Glomerular visceral epithelial cell (primary cell): ENCODE measurements around the gene ERC1.

Source experiments
- DNase-seq: peaks from one replicate; pipeline ENCODE4 v3.0.0-alpha.2; 2016; ENCODE audit errors: extremely low spot score

ERC1 gene

DNA sequence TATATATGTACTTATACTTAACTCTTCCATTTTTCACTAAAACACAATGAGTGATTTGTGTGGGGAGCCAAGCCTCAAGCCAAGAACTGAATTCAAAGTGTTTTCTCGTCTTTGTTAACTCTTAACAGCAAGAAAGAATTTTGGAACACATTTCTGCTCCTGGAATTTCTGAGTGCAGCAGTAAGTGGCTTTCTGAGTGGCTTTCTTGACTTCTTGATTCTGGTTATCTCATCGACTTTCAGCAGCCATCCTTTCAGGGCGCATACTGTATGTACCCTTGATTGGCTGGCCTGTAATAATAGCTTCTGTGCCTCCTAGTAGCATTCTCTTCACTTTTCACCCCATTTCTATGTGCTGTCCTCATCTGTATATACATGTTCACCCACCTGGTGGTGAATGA, 446.0 kb downstream of the ERC1 start:
- no peak for DNase-seq

DNA sequence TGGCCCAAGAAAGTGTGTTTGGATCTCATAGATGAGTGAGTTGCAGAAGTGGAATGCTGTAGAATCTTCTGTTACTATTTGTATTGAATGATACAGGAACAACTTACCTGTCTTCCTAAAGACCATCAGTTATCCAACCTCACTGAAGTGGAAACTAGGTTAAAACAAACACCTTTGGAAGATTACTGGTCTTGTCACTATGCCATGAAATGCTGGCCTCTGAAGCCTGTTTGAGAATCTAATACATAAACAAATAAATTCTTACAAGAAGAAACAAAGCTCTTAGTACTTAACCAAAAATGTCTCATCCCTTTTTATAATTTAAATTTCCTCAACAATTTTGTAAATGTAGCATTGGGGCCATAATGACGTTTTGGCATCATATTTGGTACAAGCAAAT, 448.2 kb downstream of the ERC1 start:
- no peak for DNase-seq

DNA sequence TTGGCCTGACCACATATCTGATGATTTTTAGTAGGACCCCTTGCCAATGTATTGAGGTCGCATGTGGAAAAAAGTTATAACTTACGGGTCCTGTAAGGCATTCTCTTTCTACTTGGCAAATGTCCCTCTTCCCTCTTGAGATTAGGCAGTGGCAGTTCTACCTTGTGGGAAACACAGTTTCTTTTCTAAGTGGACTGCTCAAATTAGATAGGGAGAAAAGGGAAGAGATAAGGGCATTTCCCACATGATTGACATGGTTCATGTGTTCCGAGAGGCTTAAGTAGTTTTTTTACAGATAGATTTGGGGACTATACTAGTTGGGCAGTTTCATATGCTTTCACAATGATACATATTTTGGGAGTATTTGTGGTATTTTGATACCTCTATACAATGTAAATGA, 448.7 kb downstream of the ERC1 start:
- DNase-seq = no peak

DNA sequence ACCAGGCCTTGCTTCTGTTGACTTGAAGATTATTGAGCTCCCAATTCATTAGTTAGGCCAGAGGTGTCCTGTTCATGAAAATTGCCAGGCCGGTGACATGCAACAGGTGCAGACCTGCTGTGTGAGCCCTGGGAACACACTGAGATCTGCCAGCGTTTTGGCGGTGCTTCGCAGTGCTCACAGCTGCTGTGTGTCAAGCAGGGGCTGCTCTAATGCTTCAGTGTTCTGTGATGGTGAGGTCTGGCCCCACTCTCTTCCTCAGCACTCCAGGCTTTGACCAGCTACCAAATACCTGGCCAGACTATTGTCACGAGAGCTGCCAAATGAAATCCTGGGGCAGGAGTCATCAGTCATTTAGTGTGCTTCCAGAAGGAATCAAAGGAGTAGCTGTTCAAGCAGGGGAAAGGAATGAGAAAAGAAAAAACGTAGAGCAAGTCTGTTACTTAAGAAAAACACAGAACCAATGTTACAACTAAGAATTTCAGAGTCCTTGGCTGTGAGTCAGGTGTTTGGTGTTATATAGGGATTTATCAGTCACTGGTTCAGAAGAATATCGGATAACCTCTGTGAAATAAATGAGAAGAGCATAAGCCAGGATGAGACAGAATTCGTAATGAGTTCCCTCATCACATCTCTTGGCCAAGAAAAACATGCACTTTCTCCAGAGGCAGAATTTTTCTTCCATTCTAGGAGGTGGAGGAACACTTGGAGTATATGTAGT, 452.6 kb downstream of the ERC1 start:
- DNase-seq = peak; percentile 48

DNA sequence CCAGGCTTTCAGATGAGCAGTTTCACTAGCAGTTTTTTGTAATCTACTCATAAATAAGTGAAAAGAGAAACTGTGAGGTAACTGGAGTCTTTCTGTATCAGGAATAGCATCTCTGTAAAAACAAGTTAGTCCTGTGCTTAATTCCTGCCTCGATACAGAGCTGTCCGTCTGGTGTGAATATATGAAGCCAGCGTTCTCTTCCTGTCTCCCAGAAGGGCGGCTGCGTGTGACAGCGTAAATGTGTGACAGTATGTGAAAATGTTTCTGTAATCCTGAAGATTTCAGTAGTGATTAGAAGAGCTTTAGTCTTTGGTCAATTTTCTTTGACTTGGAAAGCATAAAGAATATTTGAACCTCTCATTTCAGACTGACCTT, 453.1 kb downstream of the ERC1 start:
- DNase-seq = peak; percentile 22

DNA sequence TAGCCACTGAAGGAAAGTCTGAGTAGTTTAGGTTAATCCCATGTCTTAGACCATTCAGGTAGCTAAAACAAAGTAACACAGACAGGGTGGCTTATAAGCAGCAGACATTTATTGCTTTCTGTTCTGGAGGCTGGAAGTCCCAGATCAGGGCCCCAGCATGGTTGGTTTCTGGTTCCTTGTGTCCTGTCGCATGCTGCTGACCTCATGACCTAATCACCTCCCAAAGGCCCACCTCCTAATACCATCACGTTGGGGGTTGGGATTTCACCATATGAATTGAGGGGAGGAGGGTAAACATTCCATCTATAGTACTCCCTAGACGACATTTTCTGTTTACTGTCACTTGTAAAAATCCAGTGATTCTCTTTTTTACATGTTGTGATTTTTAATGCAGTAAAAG, 454.8 kb downstream of the ERC1 start:
- DNase-seq = no peak

DNA sequence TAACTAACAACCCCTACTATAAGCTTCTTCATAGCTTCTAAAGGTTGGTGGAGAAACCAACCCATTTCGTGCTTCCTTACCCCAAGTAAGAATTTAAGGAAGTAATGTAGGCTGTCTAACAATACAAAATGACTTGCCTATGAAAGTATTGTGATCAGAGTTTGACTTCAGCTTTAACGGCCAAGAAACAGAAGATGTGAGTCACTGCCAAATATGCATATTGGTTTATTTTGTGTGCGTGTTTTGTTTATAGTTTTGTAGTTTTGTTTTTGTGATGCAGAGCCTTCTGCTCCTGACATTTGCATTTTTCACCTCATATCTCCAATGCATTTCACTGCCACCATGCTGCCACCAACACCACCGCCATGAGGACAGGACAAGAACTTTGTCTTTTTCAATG, 457.3 kb downstream of the ERC1 start:
- no peak for DNase-seq

DNA sequence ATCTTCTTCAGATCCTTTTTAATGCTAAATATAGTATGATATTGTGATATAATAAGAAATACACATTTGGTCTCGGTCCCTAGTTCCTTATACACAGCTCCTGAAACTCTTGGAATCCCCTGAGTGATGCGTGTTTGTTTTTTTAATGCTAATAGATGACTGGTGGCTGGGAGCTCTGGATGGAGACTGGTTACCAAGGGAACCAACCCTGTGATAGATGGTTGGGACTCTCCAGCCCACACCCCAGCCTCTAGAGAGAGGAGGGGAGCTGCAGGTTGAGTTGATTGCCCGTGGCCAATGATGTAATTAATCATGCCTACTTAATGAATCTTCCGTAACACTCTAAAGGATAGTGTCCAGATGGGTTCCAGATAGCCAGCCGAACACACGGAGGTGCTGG, 462.8 kb downstream of the ERC1 start:
- DNase-seq = no peak

DNA sequence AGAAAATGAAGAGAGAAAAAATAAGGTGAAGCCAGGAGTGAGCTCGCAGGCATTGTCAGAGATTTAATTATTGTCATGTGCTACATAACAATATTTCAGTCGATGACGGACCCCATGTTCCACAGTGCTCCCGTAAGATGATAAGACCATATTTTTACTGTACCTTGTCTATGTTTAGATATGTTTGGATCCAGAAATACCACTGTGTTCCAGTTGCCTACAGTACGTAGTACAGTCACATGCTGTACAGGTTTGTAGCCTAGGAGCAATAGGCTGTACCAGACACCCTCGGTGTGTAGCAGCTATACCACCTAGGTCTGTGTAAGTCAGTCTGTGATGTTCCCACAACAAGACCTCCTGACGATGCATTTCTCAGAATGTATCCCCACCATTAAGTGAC, 465.9 kb downstream of the ERC1 start:
- DNase-seq = no peak

DNA sequence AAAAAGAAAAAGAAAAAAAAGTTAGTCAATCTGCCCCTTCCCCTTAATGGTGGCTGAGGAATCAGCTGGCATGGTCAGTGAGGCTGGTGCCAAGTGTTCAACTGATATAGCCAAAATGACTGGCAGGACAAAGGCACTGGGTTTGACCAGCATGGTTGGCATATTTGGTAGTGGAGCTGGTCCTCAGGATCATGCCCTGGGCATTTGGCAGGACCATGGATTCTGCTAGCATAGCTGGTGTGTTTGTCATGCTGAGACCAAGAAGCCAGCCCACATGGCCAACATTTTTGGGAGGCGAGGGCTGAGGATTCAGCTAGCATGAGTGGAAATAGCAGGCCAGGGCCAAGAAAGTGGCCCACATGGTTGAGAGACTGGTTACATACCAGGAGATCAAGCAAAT, 466.9 kb downstream of the ERC1 start:
- DNase-seq = peak; percentile 53

DNA sequence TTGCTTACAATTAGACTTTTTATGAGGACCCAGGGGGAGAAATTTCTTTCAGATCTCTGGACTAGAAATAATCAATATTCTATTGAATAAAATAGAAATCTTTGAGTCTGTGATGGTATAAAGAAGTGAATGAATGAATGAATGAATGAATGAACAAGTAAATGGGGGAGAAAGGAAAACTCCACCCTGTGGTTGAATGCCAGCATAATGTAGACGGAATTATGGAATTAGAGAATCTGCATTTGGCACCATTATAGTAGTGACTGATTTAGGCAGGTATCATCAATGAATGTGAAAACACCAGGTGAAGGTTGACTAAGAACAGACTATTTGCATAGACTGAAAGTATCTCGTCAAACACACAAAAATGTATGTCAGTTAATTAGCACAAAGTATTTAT, 468.3 kb downstream of the ERC1 start:
- no peak for DNase-seq

DNA sequence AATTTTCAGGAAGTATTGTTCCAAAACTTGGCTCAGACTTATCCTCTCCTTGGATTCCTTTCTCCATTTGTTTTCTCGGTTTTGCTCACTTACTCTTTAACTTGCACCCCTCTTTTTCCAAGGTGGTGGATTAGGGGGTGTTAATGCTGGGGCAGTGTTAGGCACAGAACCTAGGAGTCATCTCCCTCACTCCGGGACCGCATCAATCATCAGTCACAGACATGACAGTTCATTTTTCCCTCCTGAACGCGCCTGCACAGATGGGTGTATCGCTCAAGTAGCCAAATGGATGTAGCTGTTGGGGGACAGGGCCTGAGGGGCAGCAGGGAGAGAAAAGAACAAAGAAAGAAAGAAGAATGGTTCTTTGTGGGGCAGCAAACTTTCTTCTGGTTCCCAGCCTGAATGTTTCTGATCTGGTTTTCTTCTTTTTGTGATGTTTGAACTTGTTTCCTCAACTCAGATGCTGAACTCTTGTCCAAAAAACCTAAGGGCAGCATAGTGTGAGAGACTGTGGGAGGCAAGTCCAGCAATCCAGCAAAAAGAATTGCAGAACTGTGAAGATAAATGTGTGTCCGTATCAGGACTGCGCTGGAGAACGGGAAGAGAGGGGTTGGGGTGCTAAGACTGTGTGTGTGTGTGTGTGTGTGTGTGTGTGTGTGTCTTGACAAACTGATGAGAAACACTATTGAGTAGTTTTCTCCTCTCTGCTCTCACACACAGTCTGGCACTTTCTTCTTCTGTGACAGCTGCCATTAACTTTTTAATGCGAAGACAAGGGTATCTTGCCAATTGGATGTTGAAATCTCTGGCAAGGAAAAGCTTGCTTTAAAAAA, 472.3 kb downstream of the ERC1 start:
- no peak for DNase-seq

DNA sequence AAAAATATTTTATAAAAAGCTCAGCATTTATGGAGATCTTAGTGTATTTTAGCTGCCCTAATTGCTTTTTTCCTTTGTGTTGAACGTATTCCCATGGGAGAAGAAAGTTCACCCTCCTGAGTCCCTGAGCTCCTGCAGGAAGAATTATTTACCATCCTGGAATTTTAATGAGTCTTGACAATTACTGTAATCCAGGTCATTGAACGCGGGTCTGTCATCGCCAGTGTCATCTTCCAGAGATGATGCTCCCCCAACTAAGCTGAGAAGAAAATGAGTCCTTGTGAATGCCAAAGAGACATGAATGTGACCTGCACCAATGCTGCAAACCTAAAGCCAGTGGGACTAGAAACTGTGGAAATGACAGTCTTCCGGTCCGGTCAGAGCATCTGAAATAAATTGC, 473.9 kb downstream of the ERC1 start:
- DNase-seq = no peak

DNA sequence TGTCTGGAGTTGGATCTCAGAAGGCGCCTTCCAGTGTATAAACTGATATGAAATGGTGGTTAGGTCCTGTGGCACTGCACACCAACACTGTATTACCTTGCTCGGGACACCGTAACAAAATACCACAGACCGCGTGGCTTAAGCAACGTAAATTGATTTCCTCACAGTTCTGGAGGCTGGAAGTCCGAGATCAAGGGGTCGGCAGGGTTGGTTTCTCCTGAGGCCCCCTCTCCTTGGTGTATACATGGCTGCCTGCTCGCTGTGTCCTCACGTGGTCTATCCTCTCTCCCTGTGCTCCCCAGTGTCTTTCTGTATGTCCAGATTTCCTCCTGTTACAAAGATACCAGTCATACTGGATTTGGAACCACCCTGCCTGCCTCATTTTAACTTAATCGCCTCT, 475.0 kb downstream of the ERC1 start:
- no peak for DNase-seq

DNA sequence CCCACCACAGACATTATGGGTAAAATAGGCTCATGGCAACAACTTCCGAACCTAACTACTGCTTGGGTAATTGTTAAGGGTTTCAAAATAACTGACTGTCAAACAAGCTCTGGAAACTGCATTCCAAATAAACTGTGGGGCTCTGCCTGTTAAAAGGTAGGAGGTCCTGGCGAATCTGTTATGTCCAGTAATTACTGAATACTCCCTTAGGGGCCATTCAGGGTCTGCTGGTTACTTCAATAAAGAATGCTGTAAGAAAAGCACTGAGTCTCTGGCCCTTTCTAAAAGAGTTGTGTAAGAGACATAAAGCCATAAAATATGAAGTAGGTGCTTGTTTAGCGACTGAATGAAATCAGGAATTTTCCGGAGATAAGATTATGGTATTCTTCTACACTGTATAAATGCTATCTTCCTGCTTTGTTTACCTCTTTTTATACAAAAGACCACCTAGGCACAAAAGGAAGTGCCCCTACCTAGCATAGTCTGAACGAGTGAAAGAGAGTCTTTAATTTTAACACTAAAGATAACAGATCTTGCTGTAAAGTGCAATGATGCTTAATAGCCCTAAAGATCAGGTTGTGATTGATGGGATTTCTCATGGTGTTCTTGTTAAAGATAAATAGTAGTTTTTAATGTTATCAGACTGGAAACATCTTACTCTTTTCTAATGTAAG, 475.6 kb downstream of the ERC1 start:
- DNase-seq = no peak

DNA sequence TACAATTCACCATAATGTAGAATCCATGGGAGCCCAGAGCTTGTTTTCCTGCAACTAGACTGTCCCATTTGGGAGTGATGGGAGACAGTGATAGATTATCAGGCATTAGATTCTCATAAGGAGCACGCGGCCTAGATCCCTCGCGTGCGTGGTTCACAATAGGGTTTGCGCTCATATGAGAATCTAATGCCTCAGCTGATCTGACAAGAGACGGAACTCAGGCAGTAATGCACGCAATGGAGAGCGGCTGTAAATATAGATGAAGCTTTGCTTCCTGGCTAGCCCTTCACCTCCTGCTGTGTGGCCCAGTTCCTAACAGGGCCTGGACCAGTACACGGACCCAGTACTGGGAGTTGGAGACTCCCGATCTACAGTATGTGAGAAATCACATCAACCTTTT, 476.7 kb downstream of the ERC1 start:
- no peak for DNase-seq

DNA sequence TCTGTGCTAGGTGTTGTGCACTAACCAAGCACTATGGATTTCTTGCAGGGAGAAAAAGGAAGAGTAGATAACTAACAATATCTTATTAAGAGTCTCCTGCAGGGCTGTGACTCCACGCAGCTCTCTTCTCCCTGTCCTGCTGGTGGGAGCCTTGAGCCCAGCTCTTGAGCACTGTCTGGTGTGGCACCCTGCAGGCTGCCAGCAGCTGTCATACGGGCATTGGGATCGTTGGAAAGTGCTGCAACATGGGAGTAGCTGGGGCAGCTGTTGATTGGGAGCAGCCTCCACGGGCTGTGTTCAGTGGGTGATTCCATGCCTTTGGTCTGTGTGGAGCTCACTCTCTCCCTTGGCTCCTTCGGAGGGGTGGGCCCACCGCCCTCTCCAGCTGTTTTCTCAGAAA, 478.0 kb downstream of the ERC1 start:
- DNase-seq = no peak

DNA sequence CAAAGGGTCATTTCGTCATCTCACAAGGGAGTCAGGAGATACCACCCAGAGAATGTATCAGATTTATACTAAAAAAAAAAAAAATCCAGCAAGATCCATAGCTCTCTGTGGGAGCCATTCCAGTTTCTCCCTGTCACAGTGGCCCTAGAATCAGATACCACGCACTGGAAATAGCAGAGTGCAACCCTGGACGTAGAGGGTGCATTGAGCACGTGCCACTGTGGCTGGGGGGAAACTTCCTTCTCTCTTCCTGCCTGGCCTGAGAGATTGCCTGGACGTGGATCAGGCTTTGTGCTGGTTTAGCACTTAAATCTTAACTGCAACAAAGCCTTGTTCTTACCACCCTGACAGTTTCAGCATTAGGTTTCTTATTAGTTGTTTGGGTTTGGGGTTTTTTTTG, 479.0 kb downstream of the ERC1 start:
- DNase-seq = no peak

DNA sequence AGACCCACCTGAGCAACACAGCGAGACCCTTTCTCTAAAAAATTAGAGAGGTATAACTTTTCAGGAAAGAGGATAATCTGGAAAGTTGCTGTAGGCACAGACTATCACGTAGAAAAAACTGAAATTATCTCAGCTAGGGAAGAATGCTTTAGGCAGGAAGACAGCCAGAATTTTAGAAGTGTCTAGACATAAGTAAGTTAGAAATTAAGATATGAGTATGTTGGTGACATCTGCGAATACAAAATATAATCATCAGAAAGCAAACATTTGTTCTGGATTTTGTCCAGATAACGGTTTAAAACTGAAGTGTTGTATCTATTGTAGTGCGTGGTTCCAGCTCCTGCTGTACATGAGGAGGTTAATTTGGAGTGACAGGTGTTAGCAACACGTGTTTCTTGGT, 480.2 kb downstream of the ERC1 start:
- DNase-seq = no peak

DNA sequence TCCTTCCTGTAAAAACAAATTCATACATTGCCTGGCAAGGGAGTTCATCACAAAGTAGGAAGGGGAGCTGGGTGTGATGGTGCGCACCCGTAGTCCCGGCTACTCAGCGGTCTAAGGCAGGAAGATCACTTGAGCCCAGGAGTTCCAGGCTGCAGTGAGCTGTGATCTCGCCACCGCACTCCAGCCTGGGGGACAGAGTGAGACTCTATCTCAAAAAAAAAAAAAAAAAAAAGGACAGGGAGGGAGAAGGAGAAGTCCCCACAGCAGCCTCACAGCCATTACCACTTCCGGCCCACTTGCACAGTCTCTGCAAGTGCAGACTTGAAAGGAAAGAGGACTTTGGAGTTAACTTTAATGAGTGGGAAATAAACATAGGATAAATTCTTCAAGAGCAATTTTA, 482.4 kb downstream of the ERC1 start:
- peak; percentile 49 for DNase-seq

DNA sequence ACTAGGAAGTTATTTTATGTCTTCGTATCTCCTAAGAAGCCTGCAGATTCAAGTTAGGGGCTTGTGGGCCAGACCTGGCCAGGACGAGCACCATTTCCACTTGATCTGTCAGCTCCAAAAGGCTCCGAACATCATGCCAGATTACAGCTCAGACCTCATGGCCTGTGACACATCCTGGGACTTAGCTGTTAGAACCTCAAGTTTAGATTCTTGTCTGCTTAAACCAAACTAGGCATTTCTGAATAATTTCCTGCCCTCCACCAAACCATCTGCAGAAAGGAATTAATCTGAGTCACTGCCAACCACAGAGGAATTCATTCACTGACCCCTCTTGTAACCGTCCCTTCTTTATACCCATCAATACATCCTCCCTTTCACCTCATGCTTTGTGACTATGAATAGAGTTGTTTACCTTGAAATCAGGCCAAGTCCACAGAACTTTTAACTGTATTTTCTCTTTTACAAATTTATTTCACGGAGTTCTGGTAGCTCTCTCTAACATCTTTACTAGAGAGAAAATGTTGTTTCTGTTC, 483.1 kb downstream of the ERC1 start:
- peak; percentile 96 for DNase-seq

DNA sequence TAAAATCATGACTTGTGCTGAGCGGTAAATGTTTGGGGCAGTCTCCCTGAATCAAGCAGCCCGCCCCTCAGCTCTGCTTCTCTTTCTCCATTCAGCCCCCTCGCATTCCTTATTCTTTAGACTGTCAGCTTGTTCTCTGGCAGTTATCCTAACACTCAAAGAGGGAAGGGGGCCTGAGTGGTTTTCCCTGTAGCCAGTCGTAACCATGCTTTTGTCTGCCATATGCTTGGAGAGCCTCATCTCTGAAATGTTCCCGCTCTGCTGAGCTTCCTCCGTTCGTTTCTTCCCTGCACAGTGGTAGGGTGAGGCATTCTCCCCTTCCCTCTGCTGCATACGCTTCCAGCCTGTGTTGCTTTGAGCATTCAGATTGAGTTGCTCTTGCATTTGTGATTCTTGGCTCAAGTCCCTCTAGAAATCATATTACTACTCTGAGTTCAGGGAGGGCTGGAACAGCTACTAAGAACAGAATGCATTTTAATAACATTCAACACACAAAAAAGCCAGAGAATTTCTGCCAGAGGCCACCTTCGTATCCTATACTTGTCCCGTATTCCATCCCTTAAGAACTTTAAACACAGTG, 483.6 kb downstream of the ERC1 start:
- peak; percentile 82 for DNase-seq
